Endodermal cell (in vitro differentiated cells): Measurements from ENCODE around the gene COP1. TPM values are rescaled to one million over a fixed set of nuclear protein-coding genes. Genes with fewer than 3 reads are reported as not detected.

Experiments used
- DNase-seq: peaks from one replicate; pipeline ENCODE4 v3.0.0-alpha.2; 2017
- H3K27ac ChIP-seq: 2 replicates; pipeline ENCODE4 v1.5.1; 2013; ENCODE audit warnings: mild to moderate bottlenecking, low read depth, low read length, moderate library complexity
- H3K27me3 ChIP-seq: 2 replicates; pipeline ENCODE4 v1.6.1; 2013; ENCODE audit warnings: mild to moderate bottlenecking, low read length, moderate library complexity; ENCODE audit not compliant: insufficient read depth, control insufficient read depth, poor library complexity, severe bottlenecking
- H3K36me3 ChIP-seq: 2 replicates; pipeline ENCODE4 v1.7.0; 2013; ENCODE audit warnings: mild to moderate bottlenecking, low read length, moderate library complexity; ENCODE audit not compliant: control insufficient read depth, insufficient read depth
- H3K4me1 ChIP-seq: one replicate; pipeline ENCODE4 v1.7.0; 2013; ENCODE audit warnings: low read length; ENCODE audit not compliant: control insufficient read depth, insufficient read depth
- H3K4me3 ChIP-seq: 2 replicates; pipeline ENCODE4 v1.5.1; 2013; ENCODE audit warnings: mild to moderate bottlenecking, low read length, moderate library complexity
- H3K9ac ChIP-seq: 2 replicates; pipeline ENCODE4 v1.6.1; 2013; ENCODE audit warnings: mild to moderate bottlenecking, low read length, moderate library complexity; ENCODE audit not compliant: poor library complexity, severe bottlenecking; ENCODE audit errors: extremely low read depth
- H3K9me3 ChIP-seq: 2 replicates; pipeline ENCODE4 v1.6.1; 2013; ENCODE audit warnings: mild to moderate bottlenecking, low read length, moderate library complexity; ENCODE audit not compliant: control insufficient read depth
- H3K27ac Mint-ChIP-seq: 2 replicates; pipeline ENCODE4 v1.8.0; 2020; ENCODE audit warnings: mixed read lengths
- H3K27me3 Mint-ChIP-seq: 2 replicates; pipeline ENCODE4 v1.8.0; 2021; ENCODE audit warnings: mild to moderate bottlenecking, mixed read lengths; ENCODE audit not compliant: insufficient read depth
- H3K36me3 Mint-ChIP-seq: 2 replicates; pipeline ENCODE4 v1.8.0; 2020; ENCODE audit warnings: low read depth, mixed read lengths
- H3K4me1 Mint-ChIP-seq: 2 replicates; pipeline ENCODE4 v1.8.0; 2020; ENCODE audit warnings: mixed read lengths
- H3K4me3 Mint-ChIP-seq: 2 replicates; pipeline ENCODE4 v1.8.0; 2020; ENCODE audit warnings: mild to moderate bottlenecking, moderate library complexity, mixed read lengths
- H3K9me3 Mint-ChIP-seq: 2 replicates; pipeline ENCODE4 v1.8.0; 2020; ENCODE audit warnings: mild to moderate bottlenecking, mixed read lengths
- WGBS, 2 experiments: methylation state at CpG; one replicate each; pipeline versions ENCODE4 v1.1.5 to v1.1.7; 2013; ENCODE audit warnings: missing lambda C conversion rate in 2 of 2, mixed read lengths in 1 of 2; ENCODE audit not compliant: insufficient coverage in 1 of 2, insufficient read length in 1 of 2; 5-methylcytosine and 5-hydroxymethylcytosine counted together
- total RNA-seq, 2 donors: library from RNA; stranded (reverse); fragmentation: NEBNext Ultra II Directional in 1 of 2; extraction: Animal tissue kit (Norgen Biotek cat#: 25700) in 1 of 2; gene quantifications; 2 replicates in 1 of 2; 3 replicates in 1 of 2; pipeline ENCODE4 v1.2.1, GENCODE V29; 2021
- TF ChIP-seq, protein P1 (sequence below): fragments of 200-600 bp; sonication (generic); conservative IDR thresholded peaks from 2 replicates; pipeline ENCODE4 v1.5.0; 2021; ENCODE audit warnings: antibody characterized with exemption, mild to moderate bottlenecking

The COP1 gene
- total RNA-seq, 2 donors from 2014 or later = 70.1 to 70.6 TPM

- no peaks in the 10 kb centered on the region for H3K36me3 ChIP-seq
- TF ChIP-seq, protein P1, sequence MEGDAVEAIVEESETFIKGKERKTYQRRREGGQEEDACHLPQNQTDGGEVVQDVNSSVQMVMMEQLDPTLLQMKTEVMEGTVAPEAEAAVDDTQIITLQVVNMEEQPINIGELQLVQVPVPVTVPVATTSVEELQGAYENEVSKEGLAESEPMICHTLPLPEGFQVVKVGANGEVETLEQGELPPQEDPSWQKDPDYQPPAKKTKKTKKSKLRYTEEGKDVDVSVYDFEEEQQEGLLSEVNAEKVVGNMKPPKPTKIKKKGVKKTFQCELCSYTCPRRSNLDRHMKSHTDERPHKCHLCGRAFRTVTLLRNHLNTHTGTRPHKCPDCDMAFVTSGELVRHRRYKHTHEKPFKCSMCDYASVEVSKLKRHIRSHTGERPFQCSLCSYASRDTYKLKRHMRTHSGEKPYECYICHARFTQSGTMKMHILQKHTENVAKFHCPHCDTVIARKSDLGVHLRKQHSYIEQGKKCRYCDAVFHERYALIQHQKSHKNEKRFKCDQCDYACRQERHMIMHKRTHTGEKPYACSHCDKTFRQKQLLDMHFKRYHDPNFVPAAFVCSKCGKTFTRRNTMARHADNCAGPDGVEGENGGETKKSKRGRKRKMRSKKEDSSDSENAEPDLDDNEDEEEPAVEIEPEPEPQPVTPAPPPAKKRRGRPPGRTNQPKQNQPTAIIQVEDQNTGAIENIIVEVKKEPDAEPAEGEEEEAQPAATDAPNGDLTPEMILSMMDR = no peak
- no peak overlapping the region for H3K27ac Mint-ChIP-seq
- H3K4me1 Mint-ChIP-seq = peaks cover 60% of the 10 kb centered on the region
- H3K27me3 Mint-ChIP-seq = peaks cover 12% of the 10 kb centered on the region
- peaks cover 10% of the 10 kb centered on the region for H3K4me1 ChIP-seq
- no peak overlapping the region for H3K27ac ChIP-seq
- DNase-seq = no peak
- peaks cover 12% of the 10 kb centered on the region for H3K27me3 ChIP-seq
- H3K4me3 Mint-ChIP-seq = no peak overlapping the region
- no peak overlapping the region for H3K4me3 ChIP-seq
- H3K36me3 Mint-ChIP-seq = no peaks in the 10 kb centered on the region
- peaks cover 1% of the 10 kb centered on the region for H3K9me3 ChIP-seq
- H3K9ac ChIP-seq = no peak overlapping the region
- WGBS, 2 experiments = 83 to 97% methylated on average over 1 to 2 of the region's 2 CpGs
- H3K9me3 Mint-ChIP-seq = peaks cover 3% of the 10 kb centered on the region
These were observed 18.8 kb upstream of the COP1 start for GRCh38 chr1:176225911-176226310.

DNA sequence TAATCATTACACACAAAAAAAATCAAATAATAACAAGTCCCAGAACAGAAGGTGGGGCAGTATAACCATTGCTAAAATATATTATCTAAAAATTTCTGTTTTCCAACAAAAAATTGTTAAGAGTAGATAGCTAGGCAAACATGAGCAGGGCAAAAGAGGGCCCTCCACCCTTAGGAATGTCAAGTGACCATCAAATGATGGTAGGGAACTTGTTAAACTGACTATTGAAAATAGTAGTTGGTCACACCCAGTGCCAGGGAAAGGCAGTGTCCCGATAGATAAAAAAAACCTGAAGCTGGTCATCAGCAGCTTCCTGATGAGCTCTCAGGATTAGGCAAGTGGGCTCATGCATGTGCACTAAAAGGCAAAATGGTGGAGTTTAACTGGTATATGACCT, 18.4 kb upstream of the COP1 start:
- peaks cover 10% of the 10 kb centered on the region for H3K4me1 ChIP-seq
- no peak overlapping the region for H3K9ac ChIP-seq
- no peaks in the 10 kb centered on the region for H3K36me3 ChIP-seq
- Mint-ChIP-seq H3K27ac (no peak overlapping the region), H3K9me3 (no peaks in the 10 kb centered on the region), H3K4me3 (no peak overlapping the region), H3K4me1 (peaks cover 57% of the 10 kb centered on the region), H3K36me3 (no peaks in the 10 kb centered on the region), H3K27me3 (peaks cover 12% of the 10 kb centered on the region)
- peak; percentile 58 for DNase-seq
- peaks cover 12% of the 10 kb centered on the region for H3K27me3 ChIP-seq
- 66 to 100% methylated on average over 1 of the region's 1 CpG for WGBS, 2 experiments
- H3K4me3 ChIP-seq = no peak overlapping the region
- TF ChIP-seq, protein P1 = no peak
- H3K27ac ChIP-seq = no peak overlapping the region
- H3K9me3 ChIP-seq = no peaks in the 10 kb centered on the region

- no peak overlapping the region for H3K4me3 ChIP-seq
- DNase-seq = no peak
- Mint-ChIP-seq H3K4me3 (no peak overlapping the region), H3K9me3 (peaks cover 4% of the 10 kb centered on the region), H3K27ac (no peak overlapping the region), H3K27me3 (peaks cover 2% of the 10 kb centered on the region), H3K4me1 (peaks cover 29% of the 10 kb centered on the region), H3K36me3 (no peaks in the 10 kb centered on the region)
- H3K27me3 ChIP-seq = no peaks in the 10 kb centered on the region
- TF ChIP-seq, protein P1 = no peak
- no peaks in the 10 kb centered on the region for H3K36me3 ChIP-seq
- H3K4me1 ChIP-seq = no peaks in the 10 kb centered on the region
- no peaks in the 10 kb centered on the region for H3K9me3 ChIP-seq
- H3K27ac ChIP-seq = no peak overlapping the region
- H3K9ac ChIP-seq = no peak overlapping the region
- 93% methylated on average over 1 of the region's 1 CpG; no CpG with 5 or more reads in 1 of the 2 experiments for WGBS, 2 experiments
These were observed 15.1 kb upstream of the COP1 start for GRCh38 chr1:176222196-176222595.
